ENCODE data around the gene DCTPP1. TPM values are rescaled to one million over a fixed set of nuclear protein-coding genes. Genes with fewer than 3 reads are reported as not detected.
A peak's percentile ranks its signal among the peaks of the same experiment; 100 is the strongest.

The DCTPP1 gene
- total and polyA plus RNA-seq, 2 of the 13 experiments (the other 11 are each of a cell fraction or from before 2014, with no cell fraction given) = 54.8 to 74.4 TPM

DNA sequence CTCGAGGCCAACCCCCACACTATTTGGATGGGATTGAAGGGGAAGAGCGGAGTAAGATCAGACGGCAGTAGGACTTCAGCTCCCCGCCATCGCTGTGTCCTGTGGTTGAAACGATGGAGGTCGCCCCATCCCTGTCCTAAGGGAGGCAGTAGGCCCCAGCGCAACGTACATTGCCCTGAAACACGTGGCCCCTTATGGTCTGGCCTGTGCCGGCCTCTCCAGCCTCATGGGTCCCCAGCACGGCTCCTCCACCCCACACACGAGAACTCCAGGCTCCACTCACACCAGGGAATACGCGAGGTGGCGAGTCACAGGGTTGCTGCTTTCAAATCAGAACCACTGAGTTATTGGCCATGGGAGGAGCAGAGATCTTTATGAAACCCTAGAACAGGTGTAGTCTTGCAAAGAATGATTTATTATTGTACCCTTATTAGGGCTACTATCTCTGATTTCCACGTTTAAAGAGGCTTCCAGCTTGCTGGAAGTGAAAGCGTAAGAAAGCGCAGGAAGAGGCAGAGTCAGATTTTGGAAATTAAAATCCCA, 669 bp upstream of the DCTPP1 start (continued):
- TF ChIP-seq, protein P1, sequence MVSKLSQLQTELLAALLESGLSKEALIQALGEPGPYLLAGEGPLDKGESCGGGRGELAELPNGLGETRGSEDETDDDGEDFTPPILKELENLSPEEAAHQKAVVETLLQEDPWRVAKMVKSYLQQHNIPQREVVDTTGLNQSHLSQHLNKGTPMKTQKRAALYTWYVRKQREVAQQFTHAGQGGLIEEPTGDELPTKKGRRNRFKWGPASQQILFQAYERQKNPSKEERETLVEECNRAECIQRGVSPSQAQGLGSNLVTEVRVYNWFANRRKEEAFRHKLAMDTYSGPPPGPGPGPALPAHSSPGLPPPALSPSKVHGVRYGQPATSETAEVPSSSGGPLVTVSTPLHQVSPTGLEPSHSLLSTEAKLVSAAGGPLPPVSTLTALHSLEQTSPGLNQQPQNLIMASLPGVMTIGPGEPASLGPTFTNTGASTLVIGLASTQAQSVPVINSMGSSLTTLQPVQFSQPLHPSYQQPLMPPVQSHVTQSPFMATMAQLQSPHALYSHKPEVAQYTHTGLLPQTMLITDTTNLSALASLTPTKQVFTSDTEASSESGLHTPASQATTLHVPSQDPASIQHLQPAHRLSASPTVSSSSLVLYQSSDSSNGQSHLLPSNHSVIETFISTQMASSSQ (IDR thresholded peaks at IDR 0.05; ENCODE audit: low read depth) = no peak
- TF ChIP-seq, protein P1 (CRISPR knock-in tag; IDR thresholded peaks at IDR 0.05; ENCODE audit: borderline replicate concordance) = peak; percentile 69
- no peak for TF ChIP-seq CREB1 (IDR thresholded peaks at IDR 0.05)
- 0 out of 2 replicates have a peak, but pooled peaks have one; percentile 6 for TF ChIP-seq CREB1 (CRISPR knock-in tag; IDR thresholded peaks at IDR 0.05)
- 0 out of 2 replicates have a peak, but pooled peaks have one; percentile 64 for TF ChIP-seq SMYD3 (CRISPR knock-in tag; IDR thresholded peaks at IDR 0.05)
- no peak for TF ChIP-seq PRPF4 (IDR thresholded peaks at IDR 0.05; ENCODE audit: low read depth, low read length, poor library complexity, severe bottlenecking)
- peak; percentile 84 for TF ChIP-seq BORCS8-MEF2B (CRISPR knock-in tag; IDR thresholded peaks at IDR 0.05)
- TF ChIP-seq KAT8 (CRISPR knock-in tag; IDR thresholded peaks at IDR 0.05) = no peak
- 0 out of 2 replicates have a peak, but pooled peaks have one; percentile 90 for TF ChIP-seq TRAFD1 (CRISPR knock-in tag; IDR thresholded peaks at IDR 0.05; ENCODE audit: borderline replicate concordance)
- peak; percentile 88 for TF ChIP-seq ZBTB7A (CRISPR knock-in tag; IDR thresholded peaks at IDR 0.05)
- TF ChIP-seq KLF12 (CRISPR knock-in tag; IDR thresholded peaks at IDR 0.05; ENCODE audit: borderline replicate concordance) = peak; percentile 95
- TF ChIP-seq NFE2L1 (CRISPR knock-in tag; IDR thresholded peaks at IDR 0.05; ENCODE audit: borderline replicate concordance) = 0 out of 2 replicates have a peak, but pooled peaks have one; percentile 32
- TF ChIP-seq, protein P2, sequence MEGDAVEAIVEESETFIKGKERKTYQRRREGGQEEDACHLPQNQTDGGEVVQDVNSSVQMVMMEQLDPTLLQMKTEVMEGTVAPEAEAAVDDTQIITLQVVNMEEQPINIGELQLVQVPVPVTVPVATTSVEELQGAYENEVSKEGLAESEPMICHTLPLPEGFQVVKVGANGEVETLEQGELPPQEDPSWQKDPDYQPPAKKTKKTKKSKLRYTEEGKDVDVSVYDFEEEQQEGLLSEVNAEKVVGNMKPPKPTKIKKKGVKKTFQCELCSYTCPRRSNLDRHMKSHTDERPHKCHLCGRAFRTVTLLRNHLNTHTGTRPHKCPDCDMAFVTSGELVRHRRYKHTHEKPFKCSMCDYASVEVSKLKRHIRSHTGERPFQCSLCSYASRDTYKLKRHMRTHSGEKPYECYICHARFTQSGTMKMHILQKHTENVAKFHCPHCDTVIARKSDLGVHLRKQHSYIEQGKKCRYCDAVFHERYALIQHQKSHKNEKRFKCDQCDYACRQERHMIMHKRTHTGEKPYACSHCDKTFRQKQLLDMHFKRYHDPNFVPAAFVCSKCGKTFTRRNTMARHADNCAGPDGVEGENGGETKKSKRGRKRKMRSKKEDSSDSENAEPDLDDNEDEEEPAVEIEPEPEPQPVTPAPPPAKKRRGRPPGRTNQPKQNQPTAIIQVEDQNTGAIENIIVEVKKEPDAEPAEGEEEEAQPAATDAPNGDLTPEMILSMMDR (CRISPR knock-in tag; IDR thresholded peaks at IDR 0.05) = peak; percentile 80
- TF ChIP-seq, protein P3, sequence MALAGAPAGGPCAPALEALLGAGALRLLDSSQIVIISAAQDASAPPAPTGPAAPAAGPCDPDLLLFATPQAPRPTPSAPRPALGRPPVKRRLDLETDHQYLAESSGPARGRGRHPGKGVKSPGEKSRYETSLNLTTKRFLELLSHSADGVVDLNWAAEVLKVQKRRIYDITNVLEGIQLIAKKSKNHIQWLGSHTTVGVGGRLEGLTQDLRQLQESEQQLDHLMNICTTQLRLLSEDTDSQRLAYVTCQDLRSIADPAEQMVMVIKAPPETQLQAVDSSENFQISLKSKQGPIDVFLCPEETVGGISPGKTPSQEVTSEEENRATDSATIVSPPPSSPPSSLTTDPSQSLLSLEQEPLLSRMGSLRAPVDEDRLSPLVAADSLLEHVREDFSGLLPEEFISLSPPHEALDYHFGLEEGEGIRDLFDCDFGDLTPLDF (CRISPR knock-in tag; IDR thresholded peaks at IDR 0.05) = peak; percentile 42; the same call in 1 of the 2 replicates
- peak; percentile 91; the same call in 1 of the 2 replicates for TF ChIP-seq ZNF615 (CRISPR knock-in tag; IDR thresholded peaks at IDR 0.05; ENCODE audit: borderline replicate concordance)
- peak; percentile 56; the same call in 1 of the 2 replicates for TF ChIP-seq TARDBP (CRISPR knock-in tag; IDR thresholded peaks at IDR 0.05)
- TF ChIP-seq, protein P4, sequence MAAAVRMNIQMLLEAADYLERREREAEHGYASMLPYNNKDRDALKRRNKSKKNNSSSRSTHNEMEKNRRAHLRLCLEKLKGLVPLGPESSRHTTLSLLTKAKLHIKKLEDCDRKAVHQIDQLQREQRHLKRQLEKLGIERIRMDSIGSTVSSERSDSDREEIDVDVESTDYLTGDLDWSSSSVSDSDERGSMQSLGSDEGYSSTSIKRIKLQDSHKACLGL (CRISPR knock-in tag; IDR thresholded peaks at IDR 0.05) = peak; percentile 56; the same call in 1 of the 2 replicates
- peak; percentile 27; the same call in 1 of the 2 replicates for TF ChIP-seq SALL2 (CRISPR knock-in tag; IDR thresholded peaks at IDR 0.05)
- peak; percentile 77; the same call in 1 of the 2 replicates for TF ChIP-seq CREBL2 (CRISPR knock-in tag; IDR thresholded peaks at IDR 0.05; ENCODE audit: borderline replicate concordance)
- no peak for TF ChIP-seq PLRG1 (conservative IDR thresholded peaks at IDR 0.05)

Data from HepG2 (cell line).